ENCODE results near the gene SLC19A3. TPM values are rescaled to one million over a fixed set of nuclear protein-coding genes. Genes with fewer than 3 reads are reported as not detected.

The SLC19A3 gene
- total RNA-seq, 1 experiment from 2014 or later = 0.17 TPM

Other genes starting within 250 kb of the SLC19A3 start
- gene AGFG1, start 245.9 kb downstream of the SLC19A3 start, total RNA-seq (2014; rRNA removed) = 63.1 and 97.9 TPM in 2 replicates
- not detected in 2 replicates for gene SCYGR2, start 119.1 kb downstream of the SLC19A3 start, total RNA-seq (2014; rRNA removed)
- gene SCYGR3, start 103.2 kb downstream of the SLC19A3 start, total RNA-seq (2014; rRNA removed) = not detected in 2 replicates
- gene SCYGR4, start 100.5 kb downstream of the SLC19A3 start, total RNA-seq (2014; rRNA removed) = not detected in 2 replicates
- gene SCYGR5, start 51.2 kb downstream of the SLC19A3 start, total RNA-seq (2014; rRNA removed) = not detected in 2 replicates
- gene SCYGR6, start 6.7 kb upstream of the SLC19A3 start, total RNA-seq (2014; rRNA removed) = not detected in 2 replicates
- not detected in 2 replicates for gene SCYGR7, start 10.3 kb upstream of the SLC19A3 start, total RNA-seq (2014; rRNA removed)
- not detected in 2 replicates for gene SCYGR8, start 27.9 kb upstream of the SLC19A3 start, total RNA-seq (2014; rRNA removed)
- gene CCL20, start 95.8 kb upstream of the SLC19A3 start, total RNA-seq (2014; rRNA removed) = 1.3 and 2.3 TPM in 2 replicates
- gene DAW1, start 153.6 kb upstream of the SLC19A3 start, total RNA-seq (2014; rRNA removed) = 0.23 and 0.32 TPM in 2 replicates

All from LHCN-M2 (cell line).